ENCODE data around the gene MPC2. TPM values are rescaled to one million over a fixed set of nuclear protein-coding genes. Genes with fewer than 3 reads are reported as not detected.

MPC2 gene
- total RNA-seq, 1 donor from 2014 or later, result 60.4 TPM

Other genes starting within 250 kb of the MPC2 start
- 38.6 and 39.3 TPM in 2 replicates for gene MPZL1, start 215.1 kb downstream of the MPC2 start, total RNA-seq
- gene ADCY10, start 22.9 kb downstream of the MPC2 start, total RNA-seq, result not detected in 2 replicates
- gene DCAF6, start 389 bp downstream of the MPC2 start, total RNA-seq, result 118 TPM in 2 replicates
- gene GPR161, start 199.9 kb upstream of the MPC2 start, total RNA-seq, result 7.0 and 8.4 TPM in 2 replicates
- gene TIPRL, start 241.9 kb upstream of the MPC2 start, total RNA-seq, result 47.8 and 49.0 TPM in 2 replicates

All from myocyte (in vitro differentiated cells).